Lower leg skin (tissue), 4 donors: Measurements from ENCODE around the gene ABHD2. TPM values are rescaled to one million over a fixed set of nuclear protein-coding genes. Genes with fewer than 3 reads are reported as not detected.

Experiments
- DNase-seq, 2 donors: peaks; one replicate each; pipeline ENCODE4 v3.0.0-alpha.2; 2019; ENCODE audit warnings: low spot score in 2 of 2
- H3K4me3 ChIP-seq: fragments of 200-600 bp; sonication (generic); 2 replicates; pipeline ENCODE4 v1.5.1; 2017; ENCODE audit warnings: mild to moderate bottlenecking, low read depth; ENCODE audit not compliant: poor library complexity, severe bottlenecking
- CTCF ChIP-seq, 3 donors: fragments of 450-650 bp; IDR thresholded peaks; one replicate each; pipeline ENCODE4 v1.5.1; 2016; ENCODE audit warnings: antibody characterized with exemption in 3 of 3, mild to moderate bottlenecking in 3 of 3, moderate library complexity in 2 of 3
- POLR2A ChIP-seq, 2 donors: fragments of 450-650 bp; IDR thresholded peaks; one replicate each; pipeline ENCODE4 v1.6.1; 2016 to 2017; ENCODE audit warnings: antibody characterized with exemption in 2 of 2, mild to moderate bottlenecking in 1 of 2, moderate library complexity in 1 of 2
- WGBS, 2 donors: methylation state at CpG; one replicate each; pipeline ENCODE4 v1.1.5; 2018; 5-methylcytosine and 5-hydroxymethylcytosine counted together
- intact Hi-C: fragments of 100-400 bp; cut with DNase I; formaldehyde crosslinking; loops from one replicate; pipeline ENCODE4 v1.15.0; 2023; ENCODE audit warnings: low total_unique reads
- total RNA-seq, 4 donors: library from RNA; depleted of rRNA; stranded (reverse); fragments of >200 nt; gene quantifications; one replicate each; pipeline ENCODE4 v1.1.0, GENCODE V29; 2016

ABHD2 gene
- total RNA-seq, 4 donors from 2014 or later, result 21.5 to 57.3 (median 38.5) TPM

GRCh38 chr15:89071471-89071870, 16.8 kb upstream of the ABHD2 start:
- DNase-seq, result peak in 1 of 2 donors; percentile 12
- no peak for TF ChIP-seq CTCF (IDR thresholded peaks at IDR 0.05)
- TF ChIP-seq POLR2A (IDR thresholded peaks at IDR 0.05), result no peak
- no peak overlapping the region for H3K4me3 ChIP-seq
- intact Hi-C loops, result no loop called here
- WGBS, 2 donors, result 59 to 64% methylated on average over 4 of the region's 4 CpGs

- WGBS, 2 donors, result 72 to 73% methylated on average over 3 of the region's 3 CpGs
- TF ChIP-seq CTCF (IDR thresholded peaks at IDR 0.05) (no peak), POLR2A (IDR thresholded peaks at IDR 0.05) (no peak)
- no peak for DNase-seq
- intact Hi-C loops, result no loop called here
- H3K4me3 ChIP-seq, result no peak overlapping the region
Observed at GRCh38 chr15:89072277-89072869, 15.9 kb upstream of the ABHD2 start.

- TF ChIP-seq CTCF (IDR thresholded peaks at IDR 0.05) (no peak), POLR2A (IDR thresholded peaks at IDR 0.05) (no peak)
- H3K4me3 ChIP-seq, result no peak overlapping the region
- WGBS, 2 donors, result 85 to 87% methylated on average over 4 of the region's 4 CpGs
- intact Hi-C loops, result no loop called here
- DNase-seq, result peak in 1 of 2 donors; percentile 23
Observed at GRCh38 chr15:89074402-89075012, 13.7 kb upstream of the ABHD2 start.

- 71 to 81% methylated on average over 4 of the region's 4 CpGs for WGBS, 2 donors
- no peak overlapping the region for H3K4me3 ChIP-seq
- DNase-seq, result peak in 1 of 2 donors; percentile 46
- no peak for TF ChIP-seq CTCF (IDR thresholded peaks at IDR 0.05)
- TF ChIP-seq POLR2A (IDR thresholded peaks at IDR 0.05), result no peak
- intact Hi-C loops, result no loop called here
Observed at GRCh38 chr15:89075101-89075640, 13.1 kb upstream of the ABHD2 start.

- DNase-seq, result peak in 1 of 2 donors; percentile 49
- 72 to 76% methylated on average over 4 of the region's 4 CpGs for WGBS, 2 donors
- no peak for TF ChIP-seq CTCF (IDR thresholded peaks at IDR 0.05)
- no peak for TF ChIP-seq POLR2A (IDR thresholded peaks at IDR 0.05)
Observed at GRCh38 chr15:89075846-89076245, 12.4 kb upstream of the ABHD2 start.

More at GRCh38 chr15:89075846-89076245, 12.4 kb upstream of the ABHD2 start:
- intact Hi-C loops, result no loop called here
- H3K4me3 ChIP-seq, result no peak overlapping the region
